Right lung (tissue), 5 donors: Measurements from ENCODE around the gene GALNT12. TPM values are rescaled to one million over a fixed set of nuclear protein-coding genes. Genes with fewer than 3 reads are reported as not detected.

Experiments
- DNase-seq, 2 donors: peaks; one replicate each; pipeline ENCODE4 v3.0.0-alpha.2; 2013
- polyA plus RNA-seq, 5 donors: library from polyadenylated mRNA; unstranded; fragments of 120-200 nt; gene quantifications; one replicate each; pipeline versions ENCODE4 v1.2.1 to v1.2.3, GENCODE V29; 2013; ENCODE audit warnings: inconsistent platforms in 1 of 5, low replicate concordance in 1 of 5; ENCODE audit not compliant: insufficient read length in 5 of 5, insufficient read depth in 1 of 5

Gene GALNT12
- polyA plus RNA-seq, 5 donors, result 16.2 to 22.1 (median 21.0) TPM

DNA sequence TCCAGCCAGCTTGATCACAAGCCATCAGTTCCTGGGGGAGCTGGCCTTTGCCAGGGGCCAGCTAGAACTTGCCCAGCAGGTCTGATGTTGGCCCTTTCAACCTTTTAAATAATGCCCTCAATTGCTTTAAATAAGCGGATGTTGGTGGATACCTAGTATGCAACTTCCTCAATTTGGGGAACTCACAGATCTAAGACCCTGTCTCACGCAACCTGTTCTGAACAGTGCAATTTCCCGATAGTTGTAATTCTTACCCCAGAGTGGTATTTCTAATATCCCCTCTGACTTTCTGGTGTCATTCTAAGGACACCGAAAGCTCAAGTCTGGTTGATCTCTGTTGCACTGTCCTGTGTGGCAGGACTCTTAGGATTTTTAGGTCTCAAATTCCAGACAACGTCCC, 23.1 kb downstream of the GALNT12 start:
- no peak for DNase-seq

GRCh38 chr9:98831696-98832095, 24.2 kb downstream of the GALNT12 start:
- DNase-seq, result no peak

DNA sequence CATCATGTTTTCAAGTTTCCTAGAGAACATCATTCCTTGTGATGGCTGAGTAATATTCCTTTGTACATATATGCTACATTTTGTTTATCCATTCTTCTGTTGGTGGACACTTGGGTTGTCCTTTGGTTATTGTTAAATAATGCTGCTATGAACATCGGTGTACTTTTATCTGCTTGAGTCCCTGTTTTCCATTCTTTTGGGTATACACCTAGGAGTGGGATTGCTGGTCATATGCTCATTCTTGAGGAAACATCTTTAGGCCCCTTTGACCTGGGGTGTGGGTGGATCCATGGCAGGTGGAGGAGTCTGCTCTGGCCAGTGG, 25.3 kb downstream of the GALNT12 start:
- no peak for DNase-seq

GRCh38 chr9:98833090-98833956, 25.9 kb downstream of the GALNT12 start:
- no peak for DNase-seq

DNA sequence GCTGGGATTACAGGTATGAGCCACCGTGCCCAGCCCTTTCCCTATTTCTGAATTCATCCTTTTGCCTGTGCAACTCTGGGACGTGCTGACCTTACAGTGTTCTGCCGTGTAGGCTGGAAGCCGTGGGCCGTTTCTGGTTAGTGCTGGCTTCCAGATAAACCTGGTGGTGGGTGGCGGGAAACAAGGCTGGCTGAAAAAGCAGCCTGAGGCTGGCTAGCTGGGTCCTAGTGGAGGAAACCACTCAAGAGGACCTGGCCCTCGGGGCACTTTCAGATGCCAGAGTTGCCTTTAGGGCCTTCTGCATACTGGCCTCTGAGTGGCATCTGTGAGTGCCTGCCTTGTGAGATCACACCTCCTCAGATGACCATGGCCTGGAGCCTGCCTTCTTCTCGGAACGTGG, 26.9 kb downstream of the GALNT12 start:
- DNase-seq, result no peak

GRCh38 chr9:98836206-98836605, 28.7 kb downstream of the GALNT12 start:
- DNase-seq, result no peak

DNA sequence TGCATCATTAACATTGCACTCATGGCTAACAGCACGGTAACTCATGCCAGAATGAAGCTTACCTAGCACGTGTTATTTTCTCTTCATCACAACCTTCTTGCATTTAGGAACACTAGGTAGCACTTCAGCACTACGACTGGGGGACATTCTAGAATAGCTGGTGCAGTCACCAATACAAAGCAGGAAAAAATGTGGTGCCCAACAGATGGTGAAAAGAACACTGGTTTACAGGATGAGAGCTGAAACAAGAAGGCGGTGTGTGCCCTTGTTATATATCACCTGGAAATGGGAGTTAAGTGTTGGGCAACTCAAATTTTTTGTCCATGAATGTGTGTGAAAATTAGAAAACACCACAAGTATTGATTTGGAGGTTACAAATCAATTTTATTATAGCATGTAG, 30.0 kb downstream of the GALNT12 start:
- DNase-seq, result no peak

GRCh38 chr9:98838155-98838867, 30.8 kb downstream of the GALNT12 start:
- no peak for DNase-seq

DNA sequence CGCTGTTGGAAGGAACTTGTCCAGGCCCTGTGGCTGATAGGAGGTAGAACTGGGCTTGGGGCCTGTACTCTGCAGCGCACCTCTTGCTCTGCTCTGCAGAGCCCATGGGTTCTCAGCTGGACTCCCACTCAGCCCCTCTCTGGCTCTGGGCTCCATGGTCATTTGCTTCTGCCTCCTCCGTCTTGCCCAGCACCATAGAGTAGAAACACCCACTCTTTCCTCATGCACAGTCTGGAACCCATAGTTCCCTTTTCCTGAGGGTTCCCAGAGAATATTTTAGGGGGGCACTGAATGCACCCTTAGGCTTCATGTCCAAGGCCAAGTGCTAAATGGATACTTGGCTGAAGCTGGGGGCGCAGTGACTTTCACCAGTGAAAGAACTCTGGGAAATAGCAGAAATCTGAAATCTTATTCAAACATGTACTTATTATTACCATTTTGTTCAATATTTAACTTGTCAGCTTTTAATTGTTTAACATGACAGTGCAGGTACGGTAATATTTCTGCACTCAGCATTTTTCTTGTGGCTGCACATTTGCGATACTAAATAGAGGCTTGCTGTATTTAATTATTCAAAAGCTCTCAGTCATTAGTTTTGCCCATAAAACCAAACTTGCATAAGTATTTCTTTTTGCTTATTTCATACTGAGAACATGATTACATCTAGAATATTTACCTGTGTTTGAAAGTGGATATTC, 31.5 kb downstream of the GALNT12 start:
- no peak for DNase-seq

- no peak for DNase-seq
Observed at GRCh38 chr9:98839724-98840123, 32.3 kb downstream of the GALNT12 start.

DNA sequence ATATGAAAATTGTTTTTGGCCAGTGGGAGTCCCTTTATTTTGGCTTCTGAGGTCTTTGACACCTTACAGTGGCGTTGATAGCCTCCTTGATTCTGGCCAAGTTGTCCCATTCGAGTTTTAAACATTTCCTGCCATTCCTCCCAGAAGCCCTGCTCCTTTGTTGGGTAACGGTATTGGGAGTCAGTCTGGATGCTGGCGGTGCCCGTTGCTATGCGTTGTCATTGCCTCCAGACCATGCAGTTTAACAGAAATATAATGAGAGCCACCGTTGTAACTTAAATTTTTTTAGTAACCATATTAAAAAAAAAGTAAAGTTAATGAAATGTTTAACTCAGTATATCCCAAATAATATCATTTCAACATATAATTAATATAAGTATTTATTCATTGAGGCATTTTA, 35.0 kb downstream of the GALNT12 start:
- no peak for DNase-seq

GRCh38 chr9:98846081-98846480, 38.6 kb downstream of the GALNT12 start:
- DNase-seq, result no peak

- DNase-seq, result no peak
Observed at GRCh38 chr9:98846879-98847278, 39.4 kb downstream of the GALNT12 start.

DNA sequence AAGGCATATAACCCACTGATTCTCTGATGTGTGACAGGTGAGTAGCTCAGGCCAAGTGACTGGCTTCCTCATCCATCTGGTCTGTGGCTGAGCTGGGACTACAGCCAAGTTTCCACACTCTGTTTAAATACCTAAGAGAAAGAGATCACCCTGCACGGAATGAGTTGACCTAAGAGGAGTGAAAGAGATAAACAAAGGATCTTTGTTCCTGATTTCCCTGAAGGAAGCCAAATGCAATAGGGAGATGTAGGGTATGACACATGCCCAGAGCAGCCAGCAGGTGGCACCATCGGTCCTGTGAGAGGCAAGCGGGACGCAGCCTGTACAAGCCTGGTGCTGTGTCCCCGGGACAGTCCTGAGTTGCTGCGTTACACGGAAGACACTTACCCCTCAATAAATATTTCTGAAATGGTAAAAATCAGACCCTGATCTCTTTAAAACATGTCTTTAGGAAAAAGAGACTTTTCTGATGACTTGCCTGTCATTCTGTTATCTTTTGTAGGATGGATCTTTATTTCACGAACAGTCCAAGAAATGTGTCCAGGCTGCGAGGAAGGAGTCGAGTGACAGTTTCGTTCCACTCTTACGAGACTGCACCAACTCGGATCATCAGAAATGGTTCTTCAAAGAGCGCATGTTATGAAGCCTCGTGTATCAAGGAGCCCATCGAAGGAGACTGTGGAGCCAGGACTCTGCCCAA, 41.1 kb downstream of the GALNT12 start:
- DNase-seq, result peak; percentile 69 to 82

DNA sequence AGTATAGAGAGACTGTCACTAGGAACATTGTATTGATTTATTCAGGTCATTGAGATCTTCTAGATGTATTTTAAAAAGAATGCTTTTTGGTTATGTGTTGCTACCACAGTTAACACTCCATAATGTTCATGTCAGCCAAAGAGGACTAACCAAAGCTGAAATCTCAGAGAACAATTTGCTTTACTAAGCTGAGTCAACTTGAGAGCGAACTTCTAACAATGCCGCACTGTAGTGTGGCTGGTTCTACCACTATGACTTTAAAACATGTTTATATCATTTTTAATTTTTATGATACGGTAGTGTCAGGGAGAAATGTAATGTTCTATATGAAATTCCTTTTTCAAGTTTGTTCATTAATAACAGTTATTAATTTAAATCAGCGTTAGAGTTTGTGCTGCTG, 42.1 kb downstream of the GALNT12 start:
- no peak for DNase-seq

- DNase-seq, result no peak
Observed at GRCh38 chr9:98850851-98851729, 43.6 kb downstream of the GALNT12 start.

DNA sequence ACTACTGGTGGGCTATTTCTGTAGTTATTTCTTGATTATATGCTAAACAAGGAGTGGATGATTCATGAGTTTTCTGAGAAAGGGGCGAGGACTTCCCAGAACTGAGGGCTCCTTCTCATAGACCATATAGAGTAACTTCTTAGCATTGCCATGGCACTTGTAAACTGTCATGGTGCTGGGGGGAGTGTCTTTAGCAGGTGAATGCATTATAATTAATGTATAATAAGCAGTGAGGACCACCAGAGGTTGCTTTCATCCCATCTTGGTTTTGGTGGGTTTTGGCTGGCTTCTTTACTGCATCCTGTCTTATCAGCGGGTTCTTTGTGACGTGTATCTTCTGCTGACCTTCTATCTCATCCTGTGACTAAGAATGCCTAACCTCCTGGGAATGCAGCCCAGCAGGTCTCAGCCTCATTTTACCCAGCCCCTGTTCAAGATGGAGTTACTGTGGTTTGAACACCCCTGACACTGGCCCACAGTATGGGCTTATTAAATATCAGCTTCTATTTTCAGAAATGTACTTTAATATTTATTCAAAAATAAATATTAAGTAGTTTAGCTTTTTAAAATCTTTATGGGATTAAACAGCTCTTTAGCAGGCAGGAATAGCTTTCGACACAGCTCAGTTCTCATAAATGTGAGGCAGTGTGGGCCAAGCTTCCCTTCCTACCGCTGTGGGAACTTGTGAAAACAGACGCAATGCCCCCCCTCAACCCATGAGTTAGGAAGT, 44.4 kb downstream of the GALNT12 start:
- no peak for DNase-seq

DNA sequence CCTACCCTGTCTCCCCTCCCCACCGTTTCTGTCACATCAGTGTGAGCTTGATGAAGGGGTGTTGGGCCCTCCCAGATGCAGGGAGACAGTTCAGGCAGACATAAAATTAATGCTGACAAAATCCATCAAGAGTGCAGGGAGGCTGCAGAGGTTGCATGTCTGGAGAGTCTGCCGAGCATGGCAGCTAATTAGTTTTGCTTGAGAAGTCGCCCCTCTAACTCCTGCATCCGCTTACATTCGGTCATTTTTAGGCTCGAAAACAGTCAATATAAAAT, 44.9 kb downstream of the GALNT12 start:
- no peak for DNase-seq

GRCh38 chr9:98852961-98853360, 45.5 kb downstream of the GALNT12 start:
- no peak for DNase-seq

- DNase-seq, result no peak
Observed at GRCh38 chr9:98854266-98854665, 46.8 kb downstream of the GALNT12 start.

GRCh38 chr9:98855592-98855991, 48.1 kb downstream of the GALNT12 start:
- DNase-seq, result no peak
